HG03045 (cell line): ENCODE measurements around the gene ITPR2.
"Not testable (repeated sequence)": the region's sequence is repeated elsewhere in the genome, so short reads cannot be mapped to it uniquely, and the experiment has no call there.

Experiments used
- ATAC-seq: cut with Tn5 transposase; IDR thresholded peaks from one replicate; pipeline ENCODE4 v1.9.1; 2021; ENCODE audit warnings: mild to moderate bottlenecking, moderate library complexity; ENCODE audit not compliant: unreplicated experiment

ITPR2 gene

GRCh38 chr12:26680727-26681455 is 152.1 kb downstream of the ITPR2 start:
- no peak for ATAC-seq

GRCh38 chr12:26678697-26679660 is 154.0 kb downstream of the ITPR2 start:
- no peak for ATAC-seq

- not testable (repeated sequence) for ATAC-seq
Measured at GRCh38 chr12:26671487-26671886, 161.5 kb downstream of the ITPR2 start.

GRCh38 chr12:26668847-26669246 is 164.1 kb downstream of the ITPR2 start:
- no peak for ATAC-seq

- no peak for ATAC-seq
Measured at GRCh38 chr12:26668230-26668629, 164.8 kb downstream of the ITPR2 start.

- ATAC-seq = no peak
Measured at GRCh38 chr12:26666286-26666685, 166.7 kb downstream of the ITPR2 start.

- ATAC-seq = no peak
Measured at GRCh38 chr12:26661399-26661798, 171.6 kb downstream of the ITPR2 start.

GRCh38 chr12:26659930-26660329 is 173.1 kb downstream of the ITPR2 start:
- no peak for ATAC-seq

- no peak for ATAC-seq
Measured at GRCh38 chr12:26658991-26659390, 174.0 kb downstream of the ITPR2 start.

GRCh38 chr12:26654623-26655022 is 178.4 kb downstream of the ITPR2 start:
- ATAC-seq = no peak

GRCh38 chr12:26651566-26652188 is 181.3 kb downstream of the ITPR2 start:
- ATAC-seq = no peak

GRCh38 chr12:26651036-26651435 is 182.0 kb downstream of the ITPR2 start:
- no peak for ATAC-seq

- no peak for ATAC-seq
Measured at GRCh38 chr12:26648999-26649398, 184.0 kb downstream of the ITPR2 start.

GRCh38 chr12:26648584-26648983 is 184.4 kb downstream of the ITPR2 start:
- no peak for ATAC-seq

- ATAC-seq = no peak
Measured at GRCh38 chr12:26648066-26648465, 184.9 kb downstream of the ITPR2 start.

GRCh38 chr12:26647088-26647487 is 185.9 kb downstream of the ITPR2 start:
- ATAC-seq = no peak

GRCh38 chr12:26646571-26646970 is 186.4 kb downstream of the ITPR2 start:
- no peak for ATAC-seq

- not testable (repeated sequence) for ATAC-seq
Measured at GRCh38 chr12:26644376-26644775, 188.6 kb downstream of the ITPR2 start.

- ATAC-seq = no peak
Measured at GRCh38 chr12:26643532-26644315, 189.3 kb downstream of the ITPR2 start.

GRCh38 chr12:26642361-26642760 is 190.6 kb downstream of the ITPR2 start:
- ATAC-seq = no peak
